Measurements from ENCODE around the gene FXN.

DNA sequence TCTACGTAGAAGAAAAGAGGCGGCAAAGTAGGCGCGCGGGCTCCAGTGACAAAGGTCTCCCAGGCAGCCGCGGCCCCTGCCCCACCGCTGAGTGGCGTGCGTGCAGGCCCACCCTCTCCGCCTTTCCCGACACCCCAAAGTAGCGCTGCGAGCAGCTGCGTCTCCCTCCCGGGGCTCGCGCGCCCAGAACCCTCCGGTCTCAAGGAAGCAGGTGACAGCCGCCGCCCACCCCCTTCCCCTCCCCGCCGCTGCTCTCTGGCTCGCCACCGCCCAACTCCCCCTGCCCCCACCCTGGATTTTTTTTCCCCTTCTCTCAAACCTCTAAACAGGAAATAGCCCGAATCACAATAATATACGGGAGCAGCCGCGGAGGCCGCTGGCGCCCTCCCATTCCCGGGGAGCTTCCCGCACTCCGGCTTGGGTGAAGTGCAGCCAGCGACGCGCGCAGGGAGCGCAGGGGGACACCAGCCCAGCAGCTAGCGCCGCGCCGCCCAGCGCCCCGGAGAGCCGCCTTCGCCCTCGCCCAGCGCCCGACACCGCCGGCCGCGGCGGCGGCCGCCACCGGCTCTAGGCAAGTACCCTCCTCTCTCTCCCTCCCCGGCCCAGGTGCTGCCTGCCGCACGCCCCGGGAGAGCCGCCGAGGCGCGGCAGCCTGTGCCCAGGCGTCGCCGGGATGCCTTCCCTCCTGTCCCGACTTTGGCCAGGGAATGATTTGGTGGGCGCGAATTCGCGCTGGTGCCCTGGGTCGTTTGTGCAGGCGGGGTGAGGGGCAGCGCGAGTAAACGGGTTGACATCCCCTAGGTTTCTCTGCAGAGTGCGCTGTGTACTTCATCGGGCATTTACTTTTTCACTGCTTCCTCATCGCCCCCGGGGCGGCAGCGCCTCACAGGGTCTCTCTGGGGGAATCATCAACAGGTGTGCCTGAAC is 85.9 kb downstream of the FXN start:
- TF ChIP-seq, protein P1, sequence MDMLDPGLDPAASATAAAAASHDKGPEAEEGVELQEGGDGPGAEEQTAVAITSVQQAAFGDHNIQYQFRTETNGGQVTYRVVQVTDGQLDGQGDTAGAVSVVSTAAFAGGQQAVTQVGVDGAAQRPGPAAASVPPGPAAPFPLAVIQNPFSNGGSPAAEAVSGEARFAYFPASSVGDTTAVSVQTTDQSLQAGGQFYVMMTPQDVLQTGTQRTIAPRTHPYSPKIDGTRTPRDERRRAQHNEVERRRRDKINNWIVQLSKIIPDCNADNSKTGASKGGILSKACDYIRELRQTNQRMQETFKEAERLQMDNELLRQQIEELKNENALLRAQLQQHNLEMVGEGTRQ (IDR thresholded peaks at IDR 0.05; ENCODE audit: borderline replicate concordance, low read depth, low read length), result no peak
- no peak for TF ChIP-seq CTCF (IDR thresholded peaks at IDR 0.05)
- TF ChIP-seq PBX3 (IDR thresholded peaks at IDR 0.05), result no peak
